ENCODE data around the gene GLIPR1. TPM values are rescaled to one million over a fixed set of nuclear protein-coding genes. Genes with fewer than 3 reads are reported as not detected.

The GLIPR1 gene
- total RNA-seq, 2 experiments from 2014 or later = 41.3 to 47.7 TPM

- peaks cover 9% of the 10 kb centered on the region for H3K4me1 Mint-ChIP-seq (ENCODE audit: low read depth)
- H3K27me3 Mint-ChIP-seq = no peaks in the 10 kb centered on the region
- no peak overlapping the region for H3K27ac Mint-ChIP-seq
- no peak overlapping the region for H3K4me3 Mint-ChIP-seq
- H3K27me3 ChIP-seq (ENCODE audit: control insufficient read depth in 1 of 2, insufficient read depth in 2 of 2, low read length in 2 of 2) = no peaks in the 10 kb centered on the region
- CTCF ChIA-PET = interaction anchor here (1.4 to 2.4 kb wide), 3 partner anchors 19 to 169 kb away, joined by 6 to 18 read pairs (median 7); partner anchors contain the start of genes GLIPR1L1 and GLIPR1L2
- H3K9me3 ChIP-seq (ENCODE audit: control insufficient read depth in 1 of 2, insufficient read depth in 1 of 2, low read length in 2 of 2) = no peaks in the 10 kb centered on the region
- ATAC-seq (ENCODE audit: poor library complexity) (no peak), DNase-seq (no peak)
- H3K36me3 ChIP-seq (ENCODE audit: insufficient read depth, low read length) = peaks cover 98% of the 10 kb centered on the region
- no peaks in the 10 kb centered on the region for H3K9me3 Mint-ChIP-seq
- intact Hi-C loops (cut with DNase I, micrococcal nuclease) = loop anchor here in 1 of 2 experiments (2.0 to 10.0 kb wide), 3 partner anchors 113 to 1061 kb away; partner anchors contain the start of genes GLIPR1L1 and GLIPR1L2
- H3K4me1 ChIP-seq (ENCODE audit: insufficient read depth, low read length) = no peaks in the 10 kb centered on the region
- POLR2A ChIA-PET = interaction anchor here (1.4 kb wide), 1 partner anchor 23 kb away, joined by 5 read pairs; the partner anchor contains the start of gene GLIPR1
- no peak overlapping the region for H3K27ac ChIP-seq (ENCODE audit: low read depth in 1 of 2, low read length in 2 of 2)
- peaks cover 65% of the 10 kb centered on the region for H3K36me3 Mint-ChIP-seq (ENCODE audit: low read depth)
- TF ChIP-seq CTCF (IDR thresholded peaks at IDR 0.05) = no peak
- no peak overlapping the region for H3K4me3 ChIP-seq (ENCODE audit: low read length)
Observed at GRCh38 chr12:75503866-75504265, 23.3 kb downstream of the GLIPR1 start.

GRCh38 chr12:75505706-75506312 is 25.3 kb downstream of the GLIPR1 start:
- TF ChIP-seq CTCF (IDR thresholded peaks at IDR 0.05) = peak; percentile 72
- peak; percentile 69 for ATAC-seq (ENCODE audit: poor library complexity)
- H3K4me1 Mint-ChIP-seq (ENCODE audit: low read depth) = peaks cover 28% of the 10 kb centered on the region
- Histone ChIP-seq H3K27ac (ENCODE audit: low read depth in 1 of 2, low read length in 2 of 2) (no peak overlapping the region), H3K27me3 (ENCODE audit: control insufficient read depth in 1 of 2, insufficient read depth in 2 of 2, low read length in 2 of 2) (no peaks in the 10 kb centered on the region), H3K36me3 (ENCODE audit: insufficient read depth, low read length) (peaks cover 84% of the 10 kb centered on the region), H3K4me3 (ENCODE audit: low read length) (no peak overlapping the region), H3K9me3 (ENCODE audit: control insufficient read depth in 1 of 2, insufficient read depth in 1 of 2, low read length in 2 of 2) (no peaks in the 10 kb centered on the region), H3K4me1 (ENCODE audit: insufficient read depth, low read length) (peaks cover 5% of the 10 kb centered on the region)
- ChIA-PET CTCF (interaction anchor here (1.2 to 2.4 kb wide), 2 partner anchors 21 to 68 kb away, joined by 3 to 18 read pairs; no protein-coding TSS in a partner anchor), POLR2A (interaction anchor here (0.6 kb wide), 1 partner anchor 966 kb away, joined by 3 read pairs; no protein-coding TSS in a partner anchor)
- H3K27ac Mint-ChIP-seq = peak overlapping the region; percentile 31
- H3K36me3 Mint-ChIP-seq (ENCODE audit: low read depth) = peaks cover 59% of the 10 kb centered on the region
- no peaks in the 10 kb centered on the region for H3K9me3 Mint-ChIP-seq
- peak in 3 of 14 experiments; percentile 42 to 57 (median 56) for DNase-seq
- H3K27me3 Mint-ChIP-seq = no peaks in the 10 kb centered on the region
- H3K4me3 Mint-ChIP-seq = no peak overlapping the region
- intact Hi-C loops (cut with DNase I, micrococcal nuclease) = loop anchor here (1.0 to 10.0 kb wide), 6 partner anchors 69 to 1059 kb away; partner anchors contain the start of genes GLIPR1L1 (in 2 of the 2), GLIPR1L2 (in 1 of the 2) and NAP1L1 (in 1 of the 2)

GRCh38 chr12:75507086-75507485 is 26.5 kb downstream of the GLIPR1 start:
- POLR2A ChIA-PET = no interaction called here

More at GRCh38 chr12:75507086-75507485, 26.5 kb downstream of the GLIPR1 start:
- CTCF ChIA-PET = interaction anchor here (0.6 to 2.3 kb wide), 5 partner anchors 22 to 173 kb away, joined by 3 to 11 read pairs (median 4); partner anchors contain the start of genes GLIPR1L1 and GLIPR1L2
- intact Hi-C loops (cut with DNase I, micrococcal nuclease) = loop anchor here in 1 of 2 experiments (5.0 to 10.0 kb wide), 2 partner anchors 575 to 1058 kb away; partner anchors contain the start of gene NAP1L1
- DNase-seq (no peak), ATAC-seq (ENCODE audit: poor library complexity) (no peak)
- no peak for TF ChIP-seq CTCF (IDR thresholded peaks at IDR 0.05)
- H3K4me1 ChIP-seq (ENCODE audit: insufficient read depth, low read length) = peaks cover 8% of the 10 kb centered on the region
- Mint-ChIP-seq H3K4me1 (ENCODE audit: low read depth) (peaks cover 41% of the 10 kb centered on the region), H3K9me3 (peaks cover 2% of the 10 kb centered on the region), H3K36me3 (ENCODE audit: low read depth) (peaks cover 63% of the 10 kb centered on the region), H3K27me3 (no peaks in the 10 kb centered on the region), H3K4me3 (no peak overlapping the region), H3K27ac (no peak overlapping the region)
- no peak overlapping the region for H3K4me3 ChIP-seq (ENCODE audit: low read length)
- H3K9me3 ChIP-seq (ENCODE audit: control insufficient read depth in 1 of 2, insufficient read depth in 1 of 2, low read length in 2 of 2) = no peaks in the 10 kb centered on the region
- no peak overlapping the region for H3K27ac ChIP-seq (ENCODE audit: low read depth in 1 of 2, low read length in 2 of 2)
- no peaks in the 10 kb centered on the region for H3K27me3 ChIP-seq (ENCODE audit: control insufficient read depth in 1 of 2, insufficient read depth in 2 of 2, low read length in 2 of 2)
- peaks cover 71% of the 10 kb centered on the region for H3K36me3 ChIP-seq (ENCODE audit: insufficient read depth, low read length)

Data from CD4-positive, alpha-beta T cell (primary cell).